Transverse colon (tissue), 4 donors: ENCODE data around the gene PLEKHH3. TPM values are rescaled to one million over a fixed set of nuclear protein-coding genes. Genes with fewer than 3 reads are reported as not detected.

Experiments used
- DNase-seq: peaks from one replicate; pipeline ENCODE4 v3.0.0-alpha.2; 2019
- H3K27ac ChIP-seq, 4 donors: fragments of 200-600 bp; sonication (generic); 2 replicates each; pipeline ENCODE4 v1.5.1; 2016 to 2018; ENCODE audit warnings: inconsistent platforms in 4 of 4
- H3K27me3 ChIP-seq: fragments of 200-600 bp; sonication (generic); 2 replicates; pipeline ENCODE4 v1.5.1; 2017; ENCODE audit warnings: inconsistent platforms
- H3K36me3 ChIP-seq, 4 donors: fragments of 200-600 bp; sonication (generic); 2 replicates each; pipeline ENCODE4 v1.5.1; 2017 to 2019; ENCODE audit warnings: inconsistent platforms in 4 of 4
- H3K4me1 ChIP-seq, 4 donors: fragments of 200-600 bp; sonication (generic); 2 replicates each; pipeline ENCODE4 v1.5.1; 2017 to 2020; ENCODE audit warnings: inconsistent platforms in 4 of 4
- H3K4me3 ChIP-seq, 4 donors: fragments of 200-600 bp; sonication (generic); 1 replicate in 1 of 4; 2 replicates in 3 of 4; pipeline versions ENCODE4 v1.5.1 to v1.6.1; 2017 to 2019; ENCODE audit warnings: inconsistent platforms in 4 of 4
- H3K9me3 ChIP-seq, 2 donors: fragments of 200-600 bp; sonication (generic); 2 replicates each; pipeline ENCODE4 v1.5.1; 2017 to 2019; ENCODE audit warnings: inconsistent platforms in 2 of 2
- CTCF ChIP-seq, 5 experiments: fragments of 200-600 bp in 3 of 5; fragments of 450-650 bp in 2 of 5; sonication (generic) in 3 of 5; IDR thresholded peaks; 1 replicate in 2 of 5; 2 replicates in 3 of 5; pipeline ENCODE4 v1.5.1; 2016 to 2017; ENCODE audit warnings: antibody characterized with exemption in 5 of 5, inconsistent platforms in 3 of 5, mild to moderate bottlenecking in 2 of 5, moderate library complexity in 1 of 5
- EP300 ChIP-seq: sonication (generic); formaldehyde crosslinking; IDR thresholded peaks from one replicate; pipeline ENCODE4 v1.6.1; 2017; ENCODE audit warnings: antibody characterized with exemption, low read depth
- POLR2A ChIP-seq: fragments of 450-650 bp; IDR thresholded peaks from one replicate; pipeline ENCODE4 v1.6.1; 2016; ENCODE audit warnings: antibody characterized with exemption, mild to moderate bottlenecking, moderate library complexity
- POLR2AphosphoS5 ChIP-seq, 3 donors: sonication (generic); formaldehyde crosslinking; IDR thresholded peaks; one replicate each; pipeline ENCODE4 v1.6.1; 2016; ENCODE audit warnings: antibody characterized with exemption in 3 of 3
- WGBS, 2 donors: methylation state at CpG; one replicate each; pipeline ENCODE4 v1.1.5; 2018; ENCODE audit warnings: low coverage in 1 of 2; 5-methylcytosine and 5-hydroxymethylcytosine counted together
- in situ Hi-C, 4 donors: fragments of 200-750 bp; cut with MboI; loops; one replicate each; pipeline versions ENCODE4 v1.15.0 to v1.15.1; 2017; ENCODE audit warnings: low sequenced_read_pairs in 3 of 4, low pct_ligation_motif_present in 1 of 4, low pct_unique_long_range_greater_than_20kb in 1 of 4
- intact Hi-C: fragments of 100-400 bp; cut with DNase I; formaldehyde crosslinking; loops from one replicate; pipeline ENCODE4 v1.15.1; 2023; ENCODE audit warnings: low total_unique reads
- total RNA-seq, 4 donors: library from RNA; depleted of rRNA; stranded (reverse); fragments of >200 nt; gene quantifications; one replicate each; pipeline ENCODE4 v1.1.0, GENCODE V29; 2016

PLEKHH3 gene
- total RNA-seq, 4 donors from 2014 or later, result 5.8 to 29.9 (median 9.9) TPM

- DNase-seq, result peak; percentile 76
- in situ Hi-C loops (loop anchor here in 3 of 4 donors (25.0 kb wide), 1 partner anchor 92 kb away; the partner anchor contains the start of gene PSMC3IP (in 3 of the 3)), intact Hi-C loops (no loop called here)
- peak overlapping the region; percentile 92 to 98 (median 96) for H3K27ac ChIP-seq
- WGBS, 2 donors, result 3 to 5% methylated on average over 4 to 17 of the region's 18 CpGs
- peaks cover 26% of the 10 kb centered on the region for H3K27me3 ChIP-seq
- H3K9me3 ChIP-seq, result no peaks in the 10 kb centered on the region
- H3K4me1 ChIP-seq, result peaks cover 39 to 90% (median 75%) of the 10 kb centered on the region in 4 donors
- no peaks in the 10 kb centered on the region for H3K36me3 ChIP-seq
- H3K4me3 ChIP-seq, result peak overlapping the region in 3 of 4 donors; percentile 57 to 91 (median 62)
- TF ChIP-seq CTCF (IDR thresholded peaks at IDR 0.05) (no peak), POLR2AphosphoS5 (IDR thresholded peaks at IDR 0.05) (no peak), POLR2A (no peak), EP300 (no peak)
Observed at GRCh38 chr17:42678951-42679491, 2.2 kb upstream of the PLEKHH3 start.

DNA sequence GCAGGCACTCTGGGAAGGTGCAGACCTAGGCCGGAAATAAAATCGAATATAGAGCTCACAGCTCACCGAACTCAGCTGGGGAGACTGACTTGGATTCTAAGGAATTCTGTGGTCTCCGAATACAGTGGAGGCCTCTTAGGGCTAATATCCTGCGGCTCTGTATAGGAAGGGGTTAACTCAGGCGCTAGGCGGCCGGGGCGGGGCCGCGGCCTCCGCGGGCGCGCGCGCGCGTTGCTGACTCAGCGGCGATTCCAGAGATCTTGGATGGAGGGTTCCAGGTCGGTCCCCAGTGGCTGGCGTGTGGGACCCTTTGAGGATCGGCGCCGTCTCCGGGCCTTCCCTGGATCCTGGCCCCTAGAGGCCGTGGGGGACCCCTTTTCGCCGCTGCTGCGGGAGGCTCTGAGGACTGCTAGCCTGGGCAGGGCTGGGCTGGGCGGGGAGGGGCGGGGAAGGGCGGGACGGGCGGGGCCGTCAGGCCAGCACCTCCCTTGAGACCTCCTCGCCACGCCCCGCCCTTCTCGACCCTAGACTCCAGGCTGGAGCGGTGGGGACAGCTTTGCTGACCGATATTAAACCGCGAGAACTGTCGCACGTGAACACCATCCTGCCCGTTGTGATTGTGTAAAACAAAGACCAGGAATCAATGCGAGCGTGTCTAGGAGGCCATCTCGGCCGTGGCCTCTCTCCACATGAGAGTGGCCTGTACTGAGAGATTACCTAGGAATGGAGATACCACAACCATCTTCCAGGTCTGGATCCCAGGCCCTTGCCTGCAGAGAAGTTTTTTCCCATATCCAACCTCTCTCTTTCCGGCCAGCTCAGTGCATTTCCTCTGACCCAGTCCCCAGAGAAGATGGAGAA lies 1.4 kb upstream of the PLEKHH3 start:
- in situ Hi-C loops (loop anchor here in 3 of 4 donors (25.0 kb wide), 1 partner anchor 91 kb away; the partner anchor contains the start of gene PSMC3IP (in 3 of the 3)), intact Hi-C loops (no loop called here)
- H3K27ac ChIP-seq, result peak overlapping the region; percentile 92 to 98 (median 96)
- H3K4me1 ChIP-seq, result peaks cover 36 to 89% (median 70%) of the 10 kb centered on the region in 4 donors
- no peaks in the 10 kb centered on the region for H3K36me3 ChIP-seq
- TF ChIP-seq POLR2A (peak; percentile 28), EP300 (no peak), POLR2AphosphoS5 (IDR thresholded peaks at IDR 0.05) (peak; percentile 45 to 66 (median 60))
- 0% methylated on average over 1 to 48 of the region's 53 CpGs for WGBS, 2 donors
- H3K9me3 ChIP-seq, result no peaks in the 10 kb centered on the region
- DNase-seq, result peak; percentile 90
- peaks cover 20% of the 10 kb centered on the region for H3K27me3 ChIP-seq
- H3K4me3 ChIP-seq, result peak overlapping the region; percentile 57 to 91 (median 64)

GRCh38 chr17:42677012-42677857 lies 441 bp upstream of the PLEKHH3 start:
- H3K27ac ChIP-seq, result peak overlapping the region; percentile 92 to 98 (median 96)
- no peaks in the 10 kb centered on the region for H3K36me3 ChIP-seq
- peak overlapping the region; percentile 75 to 91 (median 85) for H3K4me3 ChIP-seq
- DNase-seq, result peak; percentile 100
- peaks cover 34 to 80% (median 62%) of the 10 kb centered on the region in 4 donors for H3K4me1 ChIP-seq
- intact Hi-C loops (no loop called here), in situ Hi-C loops (loop anchor here in 3 of 4 donors (25.0 kb wide), 1 partner anchor 90 kb away; the partner anchor contains the start of gene PSMC3IP (in 3 of the 3))
- TF ChIP-seq EP300 (no peak), POLR2A (no peak), POLR2AphosphoS5 (IDR thresholded peaks at IDR 0.05) (no peak), CTCF (IDR thresholded peaks at IDR 0.05) (no peak)
- WGBS, 2 donors, result 3 to 7% methylated on average over 9 to 30 of the region's 33 CpGs
- peaks cover 11% of the 10 kb centered on the region for H3K27me3 ChIP-seq
- H3K9me3 ChIP-seq, result no peaks in the 10 kb centered on the region

DNA sequence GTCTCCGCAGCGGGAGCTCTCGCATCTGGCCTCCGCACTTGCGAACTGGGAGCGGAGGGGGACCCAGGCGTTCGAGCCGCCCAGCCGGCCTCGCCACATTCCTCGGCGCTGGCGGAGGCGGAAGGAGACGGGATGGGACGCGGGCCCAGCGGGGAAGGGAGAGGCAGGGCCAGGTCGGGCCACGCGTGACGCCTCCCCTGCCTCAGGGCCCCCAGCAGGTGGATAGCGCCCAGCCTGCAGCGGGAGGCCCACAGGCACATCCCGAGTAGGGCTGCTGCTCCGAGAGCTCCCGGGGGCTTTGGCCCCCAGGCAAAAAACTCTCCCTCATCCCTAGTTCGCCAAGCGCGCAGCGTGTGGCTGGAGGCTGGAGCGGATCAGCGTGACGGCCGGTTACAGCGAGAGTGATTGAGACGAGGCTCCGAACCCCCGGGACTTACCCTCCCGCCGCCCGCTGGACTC lies 800 bp downstream of the PLEKHH3 start:
- DNase-seq, result peak; percentile 77
- Histone ChIP-seq H3K36me3 (no peaks in the 10 kb centered on the region), H3K27me3 (no peaks in the 10 kb centered on the region), H3K9me3 (no peaks in the 10 kb centered on the region), H3K4me1 (peaks cover 29 to 68% (median 56%) of the 10 kb centered on the region in 4 donors), H3K27ac (peak overlapping the region; percentile 92 to 98 (median 96)), H3K4me3 (peak overlapping the region; percentile 75 to 91 (median 85))
- peak; percentile 45 for TF ChIP-seq POLR2A
- peak in 2 of 5 experiments; percentile 6 to 17 for TF ChIP-seq CTCF (IDR thresholded peaks at IDR 0.05)
- peak; percentile 25 to 79 (median 53) for TF ChIP-seq POLR2AphosphoS5 (IDR thresholded peaks at IDR 0.05)
- TF ChIP-seq EP300, result no peak
- intact Hi-C loops (no loop called here), in situ Hi-C loops (loop anchor here in 3 of 4 donors (25.0 kb wide), 1 partner anchor 89 kb away; the partner anchor contains the start of gene PSMC3IP (in 3 of the 3))
- WGBS, 2 donors, result 0% methylated on average over 9 of the region's 43 CpGs; no CpG with 5 or more reads in 1 of the 2 donors
